Measurements from ENCODE around the gene KCNJ6.

Gene KCNJ6

DNA sequence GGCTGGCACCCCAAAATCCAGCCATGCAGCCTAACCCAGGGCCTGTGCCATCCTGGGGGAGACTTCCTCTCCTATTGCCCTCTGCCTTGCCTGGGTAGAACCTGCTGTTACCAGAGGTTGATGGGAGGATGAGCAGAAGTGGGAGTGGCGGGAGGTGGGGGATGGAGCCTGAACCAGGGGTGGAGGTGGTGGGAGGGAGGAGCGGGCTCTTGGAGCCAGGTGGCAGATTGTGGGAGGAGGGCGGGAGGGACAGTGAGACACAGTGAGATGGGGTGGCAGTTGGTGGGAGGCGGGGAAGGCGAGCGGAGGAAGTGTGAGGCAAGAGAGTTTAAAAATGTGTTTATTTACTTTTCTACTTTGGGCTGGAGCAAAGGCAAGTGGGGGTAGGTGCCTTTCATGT is 87.3 kb downstream of the KCNJ6 start:
- Histone ChIP-seq H4K8ac (ENCODE audit: low read length) (peak overlapping the region; percentile 33), H3K4me2 (ENCODE audit: low read length, poor library complexity, severe bottlenecking) (no peak overlapping the region)

DNA sequence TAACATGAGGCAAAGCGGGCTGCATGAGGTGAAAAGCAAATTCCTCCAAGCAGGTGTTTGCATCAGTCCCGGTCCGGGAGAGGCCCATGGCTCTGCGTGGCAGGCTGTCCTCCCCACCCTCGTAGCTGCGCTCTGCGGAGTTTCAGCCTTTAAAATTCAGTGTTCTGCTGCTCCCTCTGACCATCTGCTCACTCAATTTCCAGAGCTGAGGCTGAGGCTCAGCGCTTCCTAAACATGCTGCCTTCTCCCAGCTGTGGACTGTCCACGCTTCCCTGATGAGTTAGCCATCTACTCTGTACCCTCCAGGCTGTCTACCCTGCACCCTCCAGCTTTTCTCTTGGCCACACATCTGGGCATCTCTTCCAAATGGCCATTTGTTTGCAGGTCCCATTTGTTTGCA is 87.7 kb downstream of the KCNJ6 start:
- H2AK5ac ChIP-seq (ENCODE audit: low read length, severe bottlenecking) = peak overlapping the region; percentile 63
- H3K36me3 ChIP-seq (ENCODE audit: control insufficient read depth in 1 of 2, insufficient read depth in 2 of 2, low read depth in 1 of 2, low read length in 2 of 2) = peaks cover 0 to 3% of the 10 kb centered on the region in 2 experiments
- no peak overlapping the region for H3K14ac ChIP-seq (ENCODE audit: low read length in 2 of 2)
- H3K4me1 ChIP-seq (ENCODE audit: control insufficient read depth, insufficient read depth, low read depth, low read length) = peaks cover 14% of the 10 kb centered on the region
- 95% methylated on average over 9 of the region's 9 CpGs for WGBS
- peak overlapping the region; percentile 21 for H4K91ac ChIP-seq (ENCODE audit: low read length)
- H3K18ac ChIP-seq (ENCODE audit: low read depth in 1 of 2, low read length in 2 of 2) = peak overlapping the region in 1 of 2 experiments; percentile 63
- no peak overlapping the region for H2BK15ac ChIP-seq (ENCODE audit: low read depth, poor library complexity, severe bottlenecking)
- no peak overlapping the region for H2BK120ac ChIP-seq (ENCODE audit: low read depth, low read length)
- DNase-seq = no peak
- peak overlapping the region in 1 of 2 experiments; percentile 37 for H3K23ac ChIP-seq (ENCODE audit: low read length in 2 of 2)
- peak overlapping the region; percentile 33 for H4K8ac ChIP-seq (ENCODE audit: low read length)
- no peak overlapping the region for H3K4me2 ChIP-seq (ENCODE audit: low read length, poor library complexity, severe bottlenecking)
- H3K79me1 ChIP-seq (replicated peaks; ENCODE audit: low read length, poor library complexity, severe bottlenecking) = peaks cover 2% of the 10 kb centered on the region
- no peak overlapping the region for H3K9ac ChIP-seq (ENCODE audit: low read length)
- H3K27me3 ChIP-seq (ENCODE audit: control insufficient read depth in 1 of 2, insufficient read depth in 1 of 2, low read length in 2 of 2) = peaks cover 0 to 47% of the 10 kb centered on the region in 2 experiments
- H3K4ac ChIP-seq (ENCODE audit: low read depth in 1 of 2, low read length in 2 of 2) = peak overlapping the region in 1 of 2 experiments; percentile 64
- no peak overlapping the region for H3K4me3 ChIP-seq (ENCODE audit: insufficient read depth in 1 of 2, low read depth in 1 of 2, low read length in 2 of 2)
- H3K27ac ChIP-seq (ENCODE audit: low read length, poor library complexity, severe bottlenecking) = no peak overlapping the region
- no peaks in the 10 kb centered on the region for H3K9me3 ChIP-seq (ENCODE audit: control insufficient read depth, low read length)
- H2BK12ac ChIP-seq (ENCODE audit: low read length in 2 of 2) = peak overlapping the region; percentile 15 to 88
- no peak overlapping the region for H2AFZ ChIP-seq (ENCODE audit: low read depth, low read length)
- H2BK5ac ChIP-seq (ENCODE audit: low read depth, low read length, poor library complexity, severe bottlenecking) = no peak overlapping the region

More for the DNA sequence above, 87.3 kb downstream of the KCNJ6 start:
- Histone ChIP-seq H3K14ac (ENCODE audit: low read length in 2 of 2) (no peak overlapping the region), H3K4me1 (ENCODE audit: control insufficient read depth, insufficient read depth, low read depth, low read length) (peaks cover 14% of the 10 kb centered on the region), H3K18ac (ENCODE audit: low read depth in 1 of 2, low read length in 2 of 2) (peak overlapping the region in 1 of 2 experiments; percentile 63), H2BK5ac (ENCODE audit: low read depth, low read length, poor library complexity, severe bottlenecking) (no peak overlapping the region), H3K27me3 (ENCODE audit: control insufficient read depth in 1 of 2, insufficient read depth in 1 of 2, low read length in 2 of 2) (peaks cover 0 to 51% of the 10 kb centered on the region in 2 experiments), H3K4ac (ENCODE audit: low read depth in 1 of 2, low read length in 2 of 2) (peak overlapping the region in 1 of 2 experiments; percentile 64), H3K9ac (ENCODE audit: low read length) (no peak overlapping the region), H3K27ac (ENCODE audit: low read length, poor library complexity, severe bottlenecking) (no peak overlapping the region), H3K9me3 (ENCODE audit: control insufficient read depth, low read length) (no peaks in the 10 kb centered on the region), H2BK120ac (ENCODE audit: low read depth, low read length) (no peak overlapping the region), H3K36me3 (ENCODE audit: control insufficient read depth in 1 of 2, insufficient read depth in 2 of 2, low read depth in 1 of 2, low read length in 2 of 2) (peaks cover 0 to 3% of the 10 kb centered on the region in 2 experiments), H4K91ac (ENCODE audit: low read length) (peak overlapping the region; percentile 21), H3K79me1 (replicated peaks; ENCODE audit: low read length, poor library complexity, severe bottlenecking) (peaks cover 2% of the 10 kb centered on the region), H2AFZ (ENCODE audit: low read depth, low read length) (no peak overlapping the region), H2AK5ac (ENCODE audit: low read length, severe bottlenecking) (peak overlapping the region; percentile 63), H3K23ac (ENCODE audit: low read length in 2 of 2) (peak overlapping the region in 1 of 2 experiments; percentile 37), H2BK15ac (ENCODE audit: low read depth, poor library complexity, severe bottlenecking) (no peak overlapping the region), H2BK12ac (ENCODE audit: low read length in 2 of 2) (peak overlapping the region; percentile 15 to 88), H3K4me3 (ENCODE audit: insufficient read depth in 1 of 2, low read depth in 1 of 2, low read length in 2 of 2) (no peak overlapping the region)
- 57% methylated on average over 6 of the region's 6 CpGs for WGBS
- no peak for DNase-seq

DNA sequence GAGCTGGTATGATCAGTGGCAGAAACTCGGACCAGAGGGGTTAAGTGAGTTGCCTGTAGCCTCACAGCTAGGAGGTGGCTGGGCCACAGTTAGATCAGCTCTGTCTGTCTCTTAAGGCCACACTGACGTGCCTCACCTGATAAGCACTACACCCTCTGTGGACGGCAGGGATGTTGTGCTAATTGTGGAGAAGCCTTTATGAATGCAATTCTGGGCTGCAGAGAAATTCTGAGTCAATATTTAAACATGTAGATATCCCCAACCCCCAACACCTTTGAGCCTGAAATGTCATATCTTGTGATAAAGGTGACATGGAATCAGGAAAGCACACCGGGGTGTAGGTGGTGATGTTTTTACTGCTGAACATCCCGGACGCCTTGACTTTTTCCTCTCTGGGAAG is 88.3 kb downstream of the KCNJ6 start:
- Histone ChIP-seq H2BK5ac (ENCODE audit: low read depth, low read length, poor library complexity, severe bottlenecking) (no peak overlapping the region), H2BK12ac (ENCODE audit: low read length in 2 of 2) (peak overlapping the region in 1 of 2 experiments; percentile 37)
- 94% methylated on average over 4 of the region's 6 CpGs for WGBS

DNA sequence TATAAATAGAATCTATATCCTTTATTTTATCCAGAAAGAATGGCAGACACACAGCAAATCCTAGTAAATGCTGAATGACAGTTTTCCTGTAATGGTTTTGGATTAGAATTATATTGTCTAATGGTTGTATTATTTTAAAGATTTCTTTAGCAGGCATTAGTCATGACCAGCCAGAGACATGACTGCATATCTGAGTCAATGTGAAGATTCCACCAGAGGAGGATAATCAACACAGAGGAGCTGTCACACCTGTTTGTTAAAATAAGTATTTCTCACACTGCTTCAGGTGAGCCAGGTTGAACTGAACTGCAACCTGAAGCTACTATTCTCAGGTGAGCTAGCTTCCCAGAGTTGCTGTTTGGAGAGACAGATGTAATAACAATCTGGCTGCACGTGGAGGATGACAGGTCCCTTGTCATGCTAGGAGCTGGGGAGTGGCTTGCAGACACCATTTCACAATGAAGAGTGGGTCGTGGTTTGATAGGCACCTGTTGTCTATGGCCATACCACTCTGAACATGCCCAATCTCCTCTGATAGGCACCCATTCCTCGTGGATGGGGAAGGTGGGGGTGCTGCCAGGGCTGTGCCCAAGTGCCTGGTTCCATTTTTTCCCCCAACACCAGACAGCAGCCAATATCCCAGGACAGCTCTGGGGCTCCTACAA is 94.3 kb downstream of the KCNJ6 start:
- H2BK12ac ChIP-seq (ENCODE audit: low read length in 2 of 2) = no peak overlapping the region
- H2AFZ ChIP-seq (ENCODE audit: low read depth, low read length) = no peak overlapping the region
- no peak overlapping the region for H3K14ac ChIP-seq (ENCODE audit: low read length in 2 of 2)
- H4K8ac ChIP-seq (ENCODE audit: low read length) = no peak overlapping the region
- peaks cover 0 to 27% of the 10 kb centered on the region in 2 experiments for H3K27me3 ChIP-seq (ENCODE audit: control insufficient read depth in 1 of 2, insufficient read depth in 1 of 2, low read length in 2 of 2)
- WGBS = 70% methylated on average over 3 of the region's 3 CpGs
- no peak for DNase-seq
- no peak overlapping the region for H3K9ac ChIP-seq (ENCODE audit: low read length)
- no peak overlapping the region for H3K4me2 ChIP-seq (ENCODE audit: low read length, poor library complexity, severe bottlenecking)
- H4K91ac ChIP-seq (ENCODE audit: low read length) = no peak overlapping the region
- no peaks in the 10 kb centered on the region for H3K36me3 ChIP-seq (ENCODE audit: control insufficient read depth in 1 of 2, insufficient read depth in 2 of 2, low read depth in 1 of 2, low read length in 2 of 2)
- no peak overlapping the region for H2BK15ac ChIP-seq (ENCODE audit: low read depth, poor library complexity, severe bottlenecking)
- H2BK120ac ChIP-seq (ENCODE audit: low read depth, low read length) = no peak overlapping the region
- H2AK5ac ChIP-seq (ENCODE audit: low read length, severe bottlenecking) = peak overlapping the region; percentile 5
- no peak overlapping the region for H3K18ac ChIP-seq (ENCODE audit: low read depth in 1 of 2, low read length in 2 of 2)
- H3K23ac ChIP-seq (ENCODE audit: low read length in 2 of 2) = no peak overlapping the region
- peaks cover 10% of the 10 kb centered on the region for H3K4me1 ChIP-seq (ENCODE audit: control insufficient read depth, insufficient read depth, low read depth, low read length)
- no peak overlapping the region for H3K4ac ChIP-seq (ENCODE audit: low read depth in 1 of 2, low read length in 2 of 2)
- H2BK5ac ChIP-seq (ENCODE audit: low read depth, low read length, poor library complexity, severe bottlenecking) = no peak overlapping the region
- H3K4me3 ChIP-seq (ENCODE audit: insufficient read depth in 1 of 2, low read depth in 1 of 2, low read length in 2 of 2) = no peak overlapping the region
- H3K9me3 ChIP-seq (ENCODE audit: control insufficient read depth, low read length) = no peaks in the 10 kb centered on the region
- H3K27ac ChIP-seq (ENCODE audit: low read length, poor library complexity, severe bottlenecking) = no peak overlapping the region
- H3K79me1 ChIP-seq (replicated peaks; ENCODE audit: low read length, poor library complexity, severe bottlenecking) = no peaks in the 10 kb centered on the region

More for the DNA sequence above, 88.3 kb downstream of the KCNJ6 start:
- Histone ChIP-seq H2AFZ (ENCODE audit: low read depth, low read length) (no peak overlapping the region), H4K8ac (ENCODE audit: low read length) (no peak overlapping the region), H3K4me2 (ENCODE audit: low read length, poor library complexity, severe bottlenecking) (no peak overlapping the region), H3K23ac (ENCODE audit: low read length in 2 of 2) (no peak overlapping the region), H3K9ac (ENCODE audit: low read length) (no peak overlapping the region), H4K91ac (ENCODE audit: low read length) (no peak overlapping the region), H3K9me3 (ENCODE audit: control insufficient read depth, low read length) (no peaks in the 10 kb centered on the region), H3K36me3 (ENCODE audit: control insufficient read depth in 1 of 2, insufficient read depth in 2 of 2, low read depth in 1 of 2, low read length in 2 of 2) (peaks cover 0 to 3% of the 10 kb centered on the region in 2 experiments), H3K4me3 (ENCODE audit: insufficient read depth in 1 of 2, low read depth in 1 of 2, low read length in 2 of 2) (no peak overlapping the region), H3K14ac (ENCODE audit: low read length in 2 of 2) (peak overlapping the region in 1 of 2 experiments; percentile 53), H3K27ac (ENCODE audit: low read length, poor library complexity, severe bottlenecking) (no peak overlapping the region), H3K4me1 (ENCODE audit: control insufficient read depth, insufficient read depth, low read depth, low read length) (peaks cover 15% of the 10 kb centered on the region), H2BK120ac (ENCODE audit: low read depth, low read length) (no peak overlapping the region), H3K27me3 (ENCODE audit: control insufficient read depth in 1 of 2, insufficient read depth in 1 of 2, low read length in 2 of 2) (peaks cover 0 to 43% of the 10 kb centered on the region in 2 experiments), H2AK5ac (ENCODE audit: low read length, severe bottlenecking) (no peak overlapping the region), H2BK15ac (ENCODE audit: low read depth, poor library complexity, severe bottlenecking) (no peak overlapping the region), H3K18ac (ENCODE audit: low read depth in 1 of 2, low read length in 2 of 2) (no peak overlapping the region), H3K79me1 (replicated peaks; ENCODE audit: low read length, poor library complexity, severe bottlenecking) (peaks cover 2% of the 10 kb centered on the region), H3K4ac (ENCODE audit: low read depth in 1 of 2, low read length in 2 of 2) (no peak overlapping the region)
- no peak for DNase-seq

Measured in mesenchymal stem cell (in vitro differentiated cells and primary cell).